Right atrium auricular region (tissue), 2 donors: ENCODE data around the gene NCOA1. TPM values are rescaled to one million over a fixed set of nuclear protein-coding genes. Genes with fewer than 3 reads are reported as not detected.

ENCODE experiments used
- DNase-seq: peaks from one replicate; pipeline ENCODE4 v3.0.0-alpha.2; 2019; ENCODE audit warnings: low spot score
- H3K27ac ChIP-seq, 2 donors: fragments of 200-600 bp; sonication (generic); 1 replicate in 1 of 2; 2 replicates in 1 of 2; pipeline ENCODE4 v1.5.1; 2016 to 2019
- H3K27me3 ChIP-seq, 2 donors: fragments of 200-600 bp; sonication (generic); one replicate each; pipeline versions ENCODE4 v1.5.1 to v1.6.0; 2017 to 2019
- H3K36me3 ChIP-seq: fragments of 200-600 bp; sonication (generic); one replicate; pipeline ENCODE4 v1.5.1; 2016
- H3K4me1 ChIP-seq, 2 donors: fragments of 200-600 bp; sonication (generic); one replicate each; pipeline versions ENCODE4 v1.5.1 to v1.6.0; 2017 to 2019
- H3K4me3 ChIP-seq, 2 donors: fragments of 200-600 bp; sonication (generic); 1 replicate in 1 of 2; 2 replicates in 1 of 2; pipeline ENCODE4 v1.5.1; 2017 to 2019; ENCODE audit warnings: mild to moderate bottlenecking in 1 of 2, moderate library complexity in 1 of 2
- H3K9me3 ChIP-seq, 2 donors: fragments of 200-600 bp; sonication (generic); one replicate each; pipeline ENCODE4 v1.5.1; 2019
- CTCF ChIP-seq, 2 donors: fragments of 200-600 bp; sonication (generic); IDR thresholded peaks; one replicate each; pipeline ENCODE4 v1.5.1; 2019; ENCODE audit warnings: antibody characterized with exemption in 2 of 2
- total RNA-seq, 2 donors: library from RNA; depleted of rRNA; stranded (reverse); fragments of >200 nt; gene quantifications; one replicate each; pipeline ENCODE4 v1.1.0, GENCODE V29; 2016

The NCOA1 gene
- total RNA-seq, 2 donors from 2014 or later = 33.8 to 43.6 TPM

GRCh38 chr2:24638568-24638967, 147.5 kb downstream of the NCOA1 start:
- Histone ChIP-seq H3K4me1 (peaks cover 0 to 14% of the 10 kb centered on the region in 2 donors), H3K27ac (no peak overlapping the region), H3K4me3 (no peak overlapping the region), H3K9me3 (no peaks in the 10 kb centered on the region), H3K27me3 (no peaks in the 10 kb centered on the region), H3K36me3 (no peaks in the 10 kb centered on the region)
- no peak for TF ChIP-seq CTCF (IDR thresholded peaks at IDR 0.05)
- no peak for DNase-seq

- no peaks in the 10 kb centered on the region for H3K27me3 ChIP-seq
- H3K36me3 ChIP-seq = no peaks in the 10 kb centered on the region
- H3K4me1 ChIP-seq = peaks cover 0 to 9% of the 10 kb centered on the region in 2 donors
- DNase-seq = no peak
- no peak for TF ChIP-seq CTCF (IDR thresholded peaks at IDR 0.05)
- H3K9me3 ChIP-seq = no peaks in the 10 kb centered on the region
- no peak overlapping the region for H3K4me3 ChIP-seq
- no peak overlapping the region for H3K27ac ChIP-seq
Observed at GRCh38 chr2:24642351-24642750, 151.3 kb downstream of the NCOA1 start.

GRCh38 chr2:24643051-24643450, 152.0 kb downstream of the NCOA1 start:
- H3K27ac ChIP-seq = no peak overlapping the region
- no peak overlapping the region for H3K4me3 ChIP-seq
- no peak for DNase-seq
- peaks cover 0 to 9% of the 10 kb centered on the region in 2 donors for H3K4me1 ChIP-seq
- H3K9me3 ChIP-seq = no peaks in the 10 kb centered on the region
- H3K27me3 ChIP-seq = no peaks in the 10 kb centered on the region
- H3K36me3 ChIP-seq = no peaks in the 10 kb centered on the region
- no peak for TF ChIP-seq CTCF (IDR thresholded peaks at IDR 0.05)

- no peak overlapping the region for H3K4me3 ChIP-seq
- TF ChIP-seq CTCF (IDR thresholded peaks at IDR 0.05) = no peak
- no peak overlapping the region for H3K27ac ChIP-seq
- DNase-seq = no peak
- H3K27me3 ChIP-seq = no peaks in the 10 kb centered on the region
- H3K36me3 ChIP-seq = no peaks in the 10 kb centered on the region
- peaks cover 0 to 9% of the 10 kb centered on the region in 2 donors for H3K4me1 ChIP-seq
- no peaks in the 10 kb centered on the region for H3K9me3 ChIP-seq
Observed at GRCh38 chr2:24644032-24644431, 153.0 kb downstream of the NCOA1 start.

- Histone ChIP-seq H3K4me3 (no peak overlapping the region), H3K27ac (no peak overlapping the region), H3K27me3 (no peaks in the 10 kb centered on the region), H3K4me1 (peaks cover 0 to 17% of the 10 kb centered on the region in 2 donors), H3K36me3 (no peaks in the 10 kb centered on the region), H3K9me3 (no peaks in the 10 kb centered on the region)
- TF ChIP-seq CTCF (IDR thresholded peaks at IDR 0.05) = no peak
- DNase-seq = no peak
Observed at GRCh38 chr2:24650997-24651642, 160.1 kb downstream of the NCOA1 start.

GRCh38 chr2:24651643-24652003, 160.6 kb downstream of the NCOA1 start:
- H3K27me3 ChIP-seq = no peaks in the 10 kb centered on the region
- no peak overlapping the region for H3K27ac ChIP-seq
- DNase-seq = no peak
- no peaks in the 10 kb centered on the region for H3K9me3 ChIP-seq
- no peaks in the 10 kb centered on the region for H3K36me3 ChIP-seq
- H3K4me3 ChIP-seq = no peak overlapping the region
- H3K4me1 ChIP-seq = peaks cover 0 to 17% of the 10 kb centered on the region in 2 donors
- no peak for TF ChIP-seq CTCF (IDR thresholded peaks at IDR 0.05)
